ENCODE measurements around the gene CEP112. TPM values are rescaled to one million over a fixed set of nuclear protein-coding genes. Genes with fewer than 3 reads are reported as not detected.

CEP112 gene
- total and polyA plus RNA-seq, 2 donors (not counting 3 experiments of a cell fraction or from before 2014, with no cell fraction given) = 1.5 to 25.3 TPM

- H3K9ac ChIP-seq (replicated peaks; ENCODE audit: extremely low read depth, insufficient read depth, low read length) = no peak overlapping the region
- H3K27me3 ChIP-seq (ENCODE audit: control insufficient read depth in 2 of 2, insufficient read depth in 2 of 2, low read length in 2 of 2) = no peaks in the 10 kb centered on the region
- dilution Hi-C loops (cut with MboI; ENCODE audit: extremely low pct_ligation_motif_present, low sequenced_read_pairs) = no loop called here
- no TSS peak for BruUV-seq (replicated peaks)
- no peak for TF ChIP-seq FOS (IDR thresholded peaks at IDR 0.05; ENCODE audit: borderline replicate concordance, insufficient read depth, low read length)
- no peak for TF ChIP-seq JUN (IDR thresholded peaks at IDR 0.05; ENCODE audit: borderline replicate concordance, insufficient read depth, insufficient read length, low read depth)
- TF ChIP-seq, protein P1, sequence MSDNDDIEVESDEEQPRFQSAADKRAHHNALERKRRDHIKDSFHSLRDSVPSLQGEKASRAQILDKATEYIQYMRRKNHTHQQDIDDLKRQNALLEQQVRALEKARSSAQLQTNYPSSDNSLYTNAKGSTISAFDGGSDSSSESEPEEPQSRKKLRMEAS (IDR thresholded peaks at IDR 0.05; ENCODE audit: insufficient read depth, insufficient read length) = no peak
- no peak for TF ChIP-seq EZH2 (IDR thresholded peaks at IDR 0.05; ENCODE audit: borderline replicate concordance, low read depth, low read length, severe bottlenecking)
- no peak for TF ChIP-seq CTCF (IDR thresholded peaks at IDR 0.05; ENCODE audit: extremely low read depth in 1 of 2, insufficient read depth in 1 of 2, low read depth in 1 of 2, low read length in 2 of 2)
- H3K36me3 ChIP-seq (ENCODE audit: control insufficient read depth in 2 of 2, extremely low read depth in 1 of 2, insufficient read depth in 2 of 2, low read length in 2 of 2) = no peaks in the 10 kb centered on the region
- H2AFZ ChIP-seq (ENCODE audit: low read depth, low read length) = no peak overlapping the region
- H4K20me1 ChIP-seq (replicated peaks; ENCODE audit: control insufficient read depth, extremely low read depth, insufficient read depth, low read length) = no peaks in the 10 kb centered on the region
- no peak overlapping the region for H3K4me3 ChIP-seq (replicated peaks in 1 of 3; ENCODE audit: insufficient read depth in 1 of 3, low read depth in 1 of 3, low read length in 3 of 3)
- H3K4me2 ChIP-seq (ENCODE audit: insufficient read depth, low read length) = no peak overlapping the region
- H3K9me1 ChIP-seq (replicated peaks; ENCODE audit: control insufficient read depth, extremely low read depth, insufficient read depth, low read length) = no peaks in the 10 kb centered on the region
- FAIRE-seq (no peak), DNase-seq (ENCODE audit: low read depth, low spot score) (no peak)
- H3K4me1 ChIP-seq (ENCODE audit: control insufficient read depth, extremely low read depth, insufficient read depth, low read length) = peaks cover 22% of the 10 kb centered on the region
- ChIA-PET POLR2A (no interaction called here), CTCF (interaction anchor here (0.7 to 1.3 kb wide), 3 partner anchors 16 to 260 kb away, joined by 3 to 6 read pairs (median 5); no protein-coding TSS in a partner anchor)
- H3K9me3 ChIP-seq (replicated peaks; ENCODE audit: control insufficient read depth, insufficient read depth, low read length) = no peaks in the 10 kb centered on the region
- H3K27ac ChIP-seq (ENCODE audit: insufficient read depth, low read depth, low read length) = no peak overlapping the region
- intact Hi-C loops (cut with micrococcal nuclease) = no loop called here
- H3K79me2 ChIP-seq (ENCODE audit: control insufficient read depth, insufficient read depth, low read length) = no peaks in the 10 kb centered on the region
These were observed 372.1 kb downstream of the CEP112 start for GRCh38 chr17:65819810-65820209.

GRCh38 chr17:65817951-65818350 lies 374.0 kb downstream of the CEP112 start:
- no peaks in the 10 kb centered on the region for H3K9me1 ChIP-seq (replicated peaks; ENCODE audit: control insufficient read depth, extremely low read depth, insufficient read depth, low read length)
- intact Hi-C loops (cut with micrococcal nuclease) (no loop called here), dilution Hi-C loops (cut with MboI; ENCODE audit: extremely low pct_ligation_motif_present, low sequenced_read_pairs) (no loop called here)
- H3K4me1 ChIP-seq (ENCODE audit: control insufficient read depth, extremely low read depth, insufficient read depth, low read length) = peaks cover 5% of the 10 kb centered on the region
- no peak overlapping the region for H2AFZ ChIP-seq (ENCODE audit: low read depth, low read length)
- H3K4me2 ChIP-seq (ENCODE audit: insufficient read depth, low read length) = no peak overlapping the region
- DNase-seq (ENCODE audit: low read depth, low spot score) (no peak), FAIRE-seq (no peak)
- no peaks in the 10 kb centered on the region for H3K36me3 ChIP-seq (ENCODE audit: control insufficient read depth in 2 of 2, extremely low read depth in 1 of 2, insufficient read depth in 2 of 2, low read length in 2 of 2)
- no peak overlapping the region for H3K27ac ChIP-seq (ENCODE audit: insufficient read depth, low read depth, low read length)
- H3K9me3 ChIP-seq (replicated peaks; ENCODE audit: control insufficient read depth, insufficient read depth, low read length) = no peaks in the 10 kb centered on the region
- H3K9ac ChIP-seq (replicated peaks; ENCODE audit: extremely low read depth, insufficient read depth, low read length) = no peak overlapping the region
- no peaks in the 10 kb centered on the region for H4K20me1 ChIP-seq (replicated peaks; ENCODE audit: control insufficient read depth, extremely low read depth, insufficient read depth, low read length)
- H3K4me3 ChIP-seq (replicated peaks in 1 of 3; ENCODE audit: insufficient read depth in 1 of 3, low read depth in 1 of 3, low read length in 3 of 3) = no peak overlapping the region
- no TSS peak for BruUV-seq (replicated peaks)
- TF ChIP-seq POLR2A (IDR thresholded peaks at IDR 0.05; ENCODE audit: low read depth, low read length) (no peak), GATA2 (IDR thresholded peaks at IDR 0.05; ENCODE audit: insufficient read depth, insufficient read length, low read depth, low read length) (no peak), FOS (IDR thresholded peaks at IDR 0.05; ENCODE audit: borderline replicate concordance, insufficient read depth, low read length) (no peak)
- ChIA-PET POLR2A (no interaction called here), CTCF (interaction anchor here (1.2 kb wide), 1 partner anchor 21 kb away, joined by 4 read pairs; no protein-coding TSS in a partner anchor)
- no peaks in the 10 kb centered on the region for H3K27me3 ChIP-seq (ENCODE audit: control insufficient read depth in 2 of 2, insufficient read depth in 2 of 2, low read length in 2 of 2)
- no peaks in the 10 kb centered on the region for H3K79me2 ChIP-seq (ENCODE audit: control insufficient read depth, insufficient read depth, low read length)

Data from endothelial cell of umbilical vein (primary cell).